Putamen (tissue), 1 donor: Measurements from ENCODE around the gene SMIM13.
A peak's percentile ranks its signal among the peaks of the same experiment; 100 is the strongest.

ENCODE experiments used
- DNase-seq: peaks from one replicate; pipeline ENCODE4 v3.0.0-alpha.2; 2016; ENCODE audit warnings: low spot score

The SMIM13 gene

GRCh38 chr6:11153447-11153846, 59.8 kb downstream of the SMIM13 start:
- no peak for DNase-seq

DNA sequence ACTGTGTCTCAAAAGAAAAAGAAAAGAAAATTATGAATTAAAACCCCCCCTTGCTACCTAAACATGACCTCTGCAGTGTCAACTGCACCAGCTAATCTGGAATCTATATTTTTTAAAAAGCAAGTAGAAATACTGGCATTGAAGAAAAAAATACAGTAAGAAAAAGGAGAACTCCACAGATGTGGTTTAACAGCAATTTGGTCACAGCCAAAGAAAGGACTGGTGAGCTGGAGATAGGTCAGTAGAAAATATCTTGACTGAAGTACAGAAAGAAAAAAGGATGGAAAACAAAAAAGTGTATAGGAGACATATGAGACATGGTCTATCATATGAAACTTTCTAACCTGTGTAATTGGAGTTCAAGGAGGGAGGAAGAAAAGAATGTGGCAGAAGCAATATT, 62.0 kb downstream of the SMIM13 start:
- no peak for DNase-seq

DNA sequence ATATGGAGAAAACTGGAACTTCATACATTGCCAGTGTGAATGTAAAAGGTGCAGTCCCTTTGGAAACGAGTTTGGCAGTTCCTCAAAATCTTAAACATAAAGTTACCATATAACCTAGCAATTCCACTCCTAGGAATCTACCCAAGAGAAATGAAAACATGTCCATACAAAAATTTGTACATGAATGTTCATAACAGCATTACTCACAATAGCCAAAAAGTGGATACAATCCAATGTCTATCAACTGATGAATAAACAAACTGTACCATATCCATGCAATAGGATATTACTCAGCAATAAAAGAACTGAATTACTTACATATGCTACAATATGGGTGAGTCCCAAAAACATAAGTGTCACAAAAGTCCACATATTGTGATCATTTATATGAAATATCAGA, 66.6 kb downstream of the SMIM13 start:
- DNase-seq = no peak

GRCh38 chr6:11161031-11161956, 67.7 kb downstream of the SMIM13 start:
- peak; percentile 82 for DNase-seq

GRCh38 chr6:11162262-11162661, 68.6 kb downstream of the SMIM13 start:
- no peak for DNase-seq

- DNase-seq = no peak
These were observed 70.3 kb downstream of the SMIM13 start for GRCh38 chr6:11163932-11164331.

GRCh38 chr6:11164717-11165646, 71.3 kb downstream of the SMIM13 start:
- DNase-seq = no peak

GRCh38 chr6:11166948-11167347, 73.3 kb downstream of the SMIM13 start:
- no peak for DNase-seq

- DNase-seq = no peak
These were observed 74.5 kb downstream of the SMIM13 start for GRCh38 chr6:11168091-11168635.

GRCh38 chr6:11171952-11172351, 78.3 kb downstream of the SMIM13 start:
- DNase-seq = no peak

GRCh38 chr6:11172501-11173327, 79.1 kb downstream of the SMIM13 start:
- DNase-seq = no peak

DNA sequence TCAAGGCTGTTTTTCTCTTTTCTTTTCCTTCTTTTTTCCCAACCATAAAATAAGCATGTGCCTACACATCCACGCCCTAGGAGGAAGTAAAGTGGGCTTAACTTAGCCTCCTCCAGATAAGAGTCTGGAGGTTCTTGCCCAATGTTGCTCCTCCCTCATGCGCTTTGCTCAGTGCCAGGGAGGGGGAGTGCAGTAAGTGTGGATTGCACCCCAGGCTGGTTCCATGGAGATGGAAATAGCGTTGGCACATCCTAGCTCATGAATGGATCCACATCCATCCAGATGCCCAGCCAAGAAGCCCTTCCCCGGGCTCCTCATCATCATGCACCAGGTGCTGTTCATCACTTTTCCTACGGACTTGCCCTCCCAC, 80.6 kb downstream of the SMIM13 start:
- no peak for DNase-seq

- DNase-seq = no peak
These were observed 83.6 kb downstream of the SMIM13 start for GRCh38 chr6:11177271-11177670.

DNA sequence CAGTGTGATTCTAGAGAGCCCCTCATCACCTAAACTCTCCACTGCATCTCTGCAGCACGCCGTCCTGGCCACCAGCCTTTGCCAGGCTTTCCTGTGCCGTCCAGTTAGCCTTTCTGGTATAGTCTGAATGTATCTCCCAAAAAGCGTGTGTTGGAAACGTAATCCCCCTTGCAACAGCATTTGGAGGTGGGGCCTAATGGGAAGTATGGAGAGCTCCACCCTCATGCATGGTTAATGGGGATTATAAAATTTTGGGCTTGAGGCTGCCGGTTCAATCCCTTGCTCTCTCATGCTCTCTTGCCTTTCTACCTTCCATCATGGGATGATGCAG, 85.4 kb downstream of the SMIM13 start:
- DNase-seq = no peak

- DNase-seq = no peak
These were observed 86.0 kb downstream of the SMIM13 start for GRCh38 chr6:11179419-11180202.

GRCh38 chr6:11181478-11182136, 88.0 kb downstream of the SMIM13 start:
- DNase-seq = no peak

DNA sequence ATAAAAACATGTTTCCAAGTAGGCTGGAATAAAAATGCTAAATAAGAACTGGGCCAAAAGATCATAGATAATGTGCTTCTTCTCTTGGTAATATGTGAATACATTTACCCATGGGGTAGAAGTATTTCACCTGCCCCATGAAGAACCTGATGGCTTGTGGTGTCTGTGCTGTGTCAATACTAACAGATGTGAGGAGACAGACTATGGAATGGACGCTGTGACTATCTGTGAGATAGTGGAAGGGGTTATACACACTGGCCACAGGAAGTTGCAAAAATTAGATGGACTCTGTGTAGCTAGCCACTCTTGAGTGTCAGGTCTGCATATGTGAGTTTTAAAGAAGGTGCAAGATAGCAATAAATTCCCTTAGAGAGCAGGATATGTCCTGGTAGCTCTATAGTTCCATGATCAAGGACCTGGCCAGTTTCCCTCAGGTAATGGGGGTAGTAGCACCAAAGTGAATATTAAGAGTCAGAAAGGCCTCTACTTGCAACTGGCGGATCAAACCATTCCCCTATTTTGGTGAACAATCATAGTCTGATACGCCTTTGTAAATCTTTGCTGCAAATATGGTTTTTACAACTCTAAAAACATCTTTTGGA, 90.2 kb downstream of the SMIM13 start:
- no peak for DNase-seq

GRCh38 chr6:11185204-11185842, 91.7 kb downstream of the SMIM13 start:
- no peak for DNase-seq

- no peak for DNase-seq
These were observed 93.7 kb downstream of the SMIM13 start for GRCh38 chr6:11187301-11187700.
